Esophagus muscularis mucosa (tissue), 3 donors: Measurements from ENCODE around the gene GABRR1.

Experiments used
- POLR2A ChIP-seq: fragments of 450-650 bp; IDR thresholded peaks from one replicate; pipeline ENCODE4 v1.6.1; 2017; ENCODE audit warnings: antibody characterized with exemption, moderate library complexity, mild to moderate bottlenecking, low read depth
- TF ChIP-seq, protein P1 (sequence below), 3 experiments: fragments of 200-600 bp in 2 of 3; fragments of 450-650 bp in 1 of 3; sonication (generic) in 2 of 3; IDR thresholded peaks; one replicate each; pipeline ENCODE4 v1.5.1; 2017 to 2019; ENCODE audit warnings: antibody characterized with exemption in 3 of 3, mild to moderate bottlenecking in 2 of 3, moderate library complexity in 1 of 3

DNA sequence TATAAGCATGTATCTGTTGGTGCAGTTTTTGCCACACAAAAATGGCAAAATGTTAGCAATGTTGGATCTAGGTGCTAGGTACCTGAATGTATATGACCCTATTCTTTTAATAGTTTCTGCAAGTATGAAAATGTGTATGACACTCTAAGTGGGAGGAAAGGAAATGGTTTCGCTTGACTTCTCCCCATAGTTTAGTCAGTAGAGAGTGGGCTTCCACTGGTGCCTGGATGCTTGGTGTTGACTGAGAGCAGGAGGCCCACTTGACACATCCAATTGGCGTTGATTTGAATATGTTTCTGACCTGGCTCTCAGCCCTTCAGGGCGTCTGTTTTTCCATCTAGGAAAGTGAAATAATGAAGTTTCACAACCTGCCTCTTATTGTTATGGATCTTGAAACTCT, 41.8 kb upstream of the GABRR1 start:
- TF ChIP-seq POLR2A, result no peak
- TF ChIP-seq, protein P1, sequence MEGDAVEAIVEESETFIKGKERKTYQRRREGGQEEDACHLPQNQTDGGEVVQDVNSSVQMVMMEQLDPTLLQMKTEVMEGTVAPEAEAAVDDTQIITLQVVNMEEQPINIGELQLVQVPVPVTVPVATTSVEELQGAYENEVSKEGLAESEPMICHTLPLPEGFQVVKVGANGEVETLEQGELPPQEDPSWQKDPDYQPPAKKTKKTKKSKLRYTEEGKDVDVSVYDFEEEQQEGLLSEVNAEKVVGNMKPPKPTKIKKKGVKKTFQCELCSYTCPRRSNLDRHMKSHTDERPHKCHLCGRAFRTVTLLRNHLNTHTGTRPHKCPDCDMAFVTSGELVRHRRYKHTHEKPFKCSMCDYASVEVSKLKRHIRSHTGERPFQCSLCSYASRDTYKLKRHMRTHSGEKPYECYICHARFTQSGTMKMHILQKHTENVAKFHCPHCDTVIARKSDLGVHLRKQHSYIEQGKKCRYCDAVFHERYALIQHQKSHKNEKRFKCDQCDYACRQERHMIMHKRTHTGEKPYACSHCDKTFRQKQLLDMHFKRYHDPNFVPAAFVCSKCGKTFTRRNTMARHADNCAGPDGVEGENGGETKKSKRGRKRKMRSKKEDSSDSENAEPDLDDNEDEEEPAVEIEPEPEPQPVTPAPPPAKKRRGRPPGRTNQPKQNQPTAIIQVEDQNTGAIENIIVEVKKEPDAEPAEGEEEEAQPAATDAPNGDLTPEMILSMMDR (IDR thresholded peaks at IDR 0.05), result no peak
